HG02973 (cell line): ENCODE measurements around the gene TREX2.

ENCODE experiments used
- ATAC-seq: cut with Tn5 transposase; IDR thresholded peaks from one replicate; pipeline ENCODE4 v1.9.1; 2021; ENCODE audit warnings: moderate library complexity; ENCODE audit not compliant: unreplicated experiment

The TREX2 gene

GRCh38 chrX:153476666-153477363 lies 31.0 kb upstream of the TREX2 start:
- ATAC-seq, result no peak

- no peak for ATAC-seq
These were observed 30.0 kb upstream of the TREX2 start for GRCh38 chrX:153475751-153476281.

GRCh38 chrX:153475271-153475670 lies 29.4 kb upstream of the TREX2 start:
- no peak for ATAC-seq

- ATAC-seq, result no peak
These were observed 28.9 kb upstream of the TREX2 start for GRCh38 chrX:153474718-153475117.

- ATAC-seq, result no peak
These were observed 28.4 kb upstream of the TREX2 start for GRCh38 chrX:153474266-153474665.

GRCh38 chrX:153473126-153473525 lies 27.3 kb upstream of the TREX2 start:
- no peak for ATAC-seq

- no peak for ATAC-seq
These were observed 25.9 kb upstream of the TREX2 start for GRCh38 chrX:153471663-153472280.

GRCh38 chrX:153470411-153471363 lies 24.8 kb upstream of the TREX2 start, which contains the start of gene HAUS7:
Gene HAUS7 (minus strand): TSS chrX:153470576. CDS start chrX:153470557, 19 bp downstream.
- peak; percentile 69 for ATAC-seq

- ATAC-seq, result peak; percentile 33
These were observed 24.1 kb upstream of the TREX2 start for GRCh38 chrX:153469811-153470410.

GRCh38 chrX:153468008-153468580 lies 22.2 kb upstream of the TREX2 start:
- no peak for ATAC-seq

- ATAC-seq, result no peak
These were observed 20.0 kb upstream of the TREX2 start for GRCh38 chrX:153465691-153466380.

GRCh38 chrX:153464116-153464515 lies 18.3 kb upstream of the TREX2 start:
- no peak for ATAC-seq

GRCh38 chrX:153463556-153463955 lies 17.7 kb upstream of the TREX2 start:
- no peak for ATAC-seq

- ATAC-seq, result no peak
These were observed 17.2 kb upstream of the TREX2 start for GRCh38 chrX:153463031-153463430.

- ATAC-seq, result no peak
These were observed 16.4 kb upstream of the TREX2 start for GRCh38 chrX:153462291-153462690.

- no peak for ATAC-seq
These were observed 15.0 kb upstream of the TREX2 start for GRCh38 chrX:153460826-153461225.

GRCh38 chrX:153459986-153460385 lies 14.1 kb upstream of the TREX2 start:
- no peak for ATAC-seq

- no peak for ATAC-seq
These were observed 12.6 kb upstream of the TREX2 start for GRCh38 chrX:153458476-153458875.

GRCh38 chrX:153457827-153458466 lies 12.1 kb upstream of the TREX2 start:
- ATAC-seq, result no peak
